HuH-7 (cell line): Measurements from ENCODE around the gene LCA5.
"Not testable (repeated sequence)": the region's sequence is repeated elsewhere in the genome, so short reads cannot be mapped to it uniquely, and the experiment has no call there.

Experiments
- DNase-seq: peaks from one replicate; pipeline ENCODE4 v3.0.0; 2011; ENCODE audit warnings: low spot score

LCA5 gene

GRCh38 chr6:79466207-79466834 is 70.9 kb downstream of the LCA5 start:
- no peak for DNase-seq

GRCh38 chr6:79465381-79465780 is 71.8 kb downstream of the LCA5 start:
- no peak for DNase-seq

- peak; percentile 10 for DNase-seq
These were observed 73.6 kb downstream of the LCA5 start for GRCh38 chr6:79463621-79464050.

DNA sequence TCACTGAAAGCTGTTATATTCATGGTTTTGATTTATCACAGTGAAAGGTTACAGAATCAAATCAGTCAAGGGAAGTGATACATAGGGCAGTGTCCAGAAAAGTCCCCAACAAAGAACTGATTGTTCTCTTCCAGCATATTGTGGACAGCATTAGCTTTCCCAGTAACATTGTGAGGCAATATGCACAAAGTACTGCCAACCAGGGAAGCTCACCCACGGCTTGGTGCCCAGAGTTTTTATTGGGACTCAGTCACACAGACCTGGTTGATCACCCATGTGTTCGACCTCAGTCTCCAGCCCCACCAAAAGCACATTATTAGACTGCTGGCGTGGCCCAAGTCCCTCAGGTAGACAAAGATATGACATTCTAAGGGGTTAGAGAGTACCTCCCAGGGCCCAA is 76.0 kb downstream of the LCA5 start:
- peak; percentile 13 for DNase-seq

DNA sequence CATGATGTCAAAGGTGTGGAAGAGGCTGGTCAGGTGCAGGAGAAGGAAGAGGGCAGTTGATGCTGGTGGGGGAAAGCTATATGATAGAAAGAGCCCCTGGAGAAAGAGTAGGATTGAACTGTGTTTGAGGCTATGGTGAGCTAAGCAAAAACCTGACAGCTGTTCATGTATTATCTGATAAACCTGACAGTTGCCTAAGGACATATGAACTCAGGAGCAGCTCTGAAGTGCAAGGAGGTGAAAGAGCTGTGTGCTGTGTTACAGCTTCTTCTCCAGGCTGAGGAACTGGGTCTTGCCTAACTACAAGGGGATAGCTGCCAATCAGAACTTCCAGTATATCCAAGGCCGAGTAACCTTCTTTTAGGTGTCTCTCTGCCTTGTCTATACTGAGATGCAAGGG is 81.8 kb downstream of the LCA5 start:
- no peak for DNase-seq

DNA sequence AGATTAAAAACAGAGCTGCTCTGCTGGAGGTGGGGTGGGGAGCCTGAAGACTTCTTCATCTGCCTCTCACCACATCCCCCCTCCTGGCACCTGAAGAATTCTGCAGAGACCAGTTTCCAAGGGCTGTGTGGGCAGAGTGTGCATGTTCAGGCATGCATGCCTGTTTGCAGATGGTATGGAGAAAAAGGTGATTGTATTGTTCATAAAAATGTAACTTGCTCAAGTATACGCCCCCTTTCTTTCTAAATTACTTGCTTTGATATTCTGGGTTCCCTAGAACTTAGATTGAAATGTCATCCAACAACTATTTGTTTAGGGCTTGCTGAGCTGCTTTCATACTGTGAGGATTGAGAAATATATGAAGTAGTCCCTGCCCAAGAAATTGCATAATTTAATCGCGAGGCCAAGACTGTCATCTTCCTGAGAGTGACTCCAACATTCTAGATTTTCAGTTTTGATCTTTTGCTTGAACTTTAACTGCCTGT is 83.6 kb downstream of the LCA5 start:
- no peak for DNase-seq

- DNase-seq = no peak
These were observed 86.2 kb downstream of the LCA5 start for GRCh38 chr6:79450984-79451383.

- no peak for DNase-seq
These were observed 91.2 kb downstream of the LCA5 start for GRCh38 chr6:79446006-79446405.

DNA sequence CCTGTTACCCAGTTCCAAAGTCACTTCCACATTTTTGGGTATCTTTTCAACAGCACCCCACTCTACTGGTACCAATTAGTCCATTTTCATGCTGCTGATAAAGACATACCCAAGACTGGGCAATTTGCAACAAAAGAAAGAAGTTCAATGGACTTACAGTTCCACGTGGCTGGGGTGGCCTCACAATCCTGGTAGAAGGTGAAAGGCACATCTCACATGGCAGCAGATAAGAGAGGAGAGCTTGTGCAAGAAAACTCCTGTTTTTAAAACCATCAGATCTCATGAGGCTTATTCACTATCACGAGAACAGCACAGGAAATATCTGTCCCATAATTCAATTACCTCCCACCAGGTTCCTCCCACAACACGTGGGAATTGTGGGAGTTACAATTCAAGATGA is 93.4 kb downstream of the LCA5 start:
- not testable (repeated sequence) for DNase-seq

GRCh38 chr6:79441192-79441591 is 96.0 kb downstream of the LCA5 start:
- DNase-seq = no peak

DNA sequence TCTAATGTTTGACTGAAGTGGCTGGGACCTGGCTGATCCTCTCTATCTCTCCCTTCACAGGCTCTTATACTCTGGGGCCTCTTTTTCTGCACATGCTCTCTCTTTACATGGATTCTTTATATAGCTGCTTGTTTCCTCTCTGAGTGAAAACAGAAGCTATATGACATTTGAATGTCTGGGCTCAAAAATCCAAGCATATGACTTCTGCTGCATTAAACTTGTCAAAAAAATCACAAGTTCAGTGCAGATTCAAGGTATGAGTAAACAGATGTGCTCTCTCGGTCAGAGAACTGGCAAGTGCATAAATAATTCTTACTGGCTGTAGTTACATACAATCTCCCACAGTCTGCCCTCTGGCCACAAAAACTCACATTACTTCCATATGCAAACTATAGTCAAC is 96.6 kb downstream of the LCA5 start:
- no peak for DNase-seq

- DNase-seq = no peak
These were observed 99.2 kb downstream of the LCA5 start for GRCh38 chr6:79438030-79438429.

DNA sequence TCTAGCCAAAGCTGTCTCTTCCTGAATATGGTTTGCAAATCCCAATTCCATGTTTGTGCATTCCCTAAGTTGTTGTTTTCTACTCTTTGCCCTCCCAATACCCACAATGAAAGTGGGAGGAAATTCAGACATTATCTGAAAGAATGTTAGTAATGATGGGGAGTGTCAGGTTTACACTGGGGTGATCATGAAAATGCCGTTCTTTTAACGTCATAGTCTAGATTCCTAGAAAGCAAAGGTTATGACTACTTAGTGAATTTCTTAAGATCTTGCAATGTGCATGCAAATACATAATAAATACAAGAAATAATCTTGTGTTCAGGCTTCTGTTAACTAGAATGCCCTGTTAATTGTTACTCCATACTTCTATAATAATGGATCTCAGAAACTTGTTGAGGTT is 101.0 kb downstream of the LCA5 start:
- DNase-seq = no peak

GRCh38 chr6:79435746-79436145 is 101.5 kb downstream of the LCA5 start:
- no peak for DNase-seq
